HepG2 (cell line): ENCODE results near the gene NEU1. TPM values are rescaled to one million over a fixed set of nuclear protein-coding genes. Genes with fewer than 3 reads are reported as not detected.
A peak's percentile ranks its signal among the peaks of the same experiment; 100 is the strongest.

Experiments used
- CAMTA2 ChIP-seq: sonication (generic); formaldehyde crosslinking; IDR thresholded peaks from 2 replicates; pipeline ENCODE4 v1.4.0; 2020; ENCODE audit warnings: mild to moderate bottlenecking, missing genetic modification reagents, borderline replicate concordance
- CBX2 ChIP-seq, 2 experiments: fragments of 200-600 bp in 1 of 2; sonication (generic); formaldehyde crosslinking in 1 of 2; IDR thresholded peaks; 2 replicates each; pipeline versions ENCODE4 v1.7.0 to v1.8.1; 2018 to 2022; ENCODE audit warnings: low read depth in 2 of 2, low read length in 1 of 2, mild to moderate bottlenecking in 1 of 2, missing genetic modification reagents in 1 of 2
- DR1 ChIP-seq: sonication (generic); formaldehyde crosslinking; IDR thresholded peaks from 2 replicates; pipeline ENCODE4 v1.8.0; 2021; ENCODE audit warnings: mild to moderate bottlenecking, missing genetic modification reagents, inconsistent platforms
- EHMT2 ChIP-seq: fragments of 200-600 bp; sonication (generic); IDR thresholded peaks from 2 replicates; pipeline ENCODE4 v1.7.0; 2017; ENCODE audit warnings: antibody characterized with exemption, low read depth, low read length, borderline replicate concordance
- HDAC6 ChIP-seq: fragments of 200-600 bp; sonication (generic); IDR thresholded peaks from 2 replicates; pipeline ENCODE4 v1.7.0; 2017; ENCODE audit warnings: mild to moderate bottlenecking, antibody characterized with exemption, low read length, low read depth
- HMGXB3 ChIP-seq: sonication (generic); formaldehyde crosslinking; IDR thresholded peaks from 2 replicates; pipeline ENCODE4 v1.4.0; 2020; ENCODE audit warnings: missing genetic modification reagents, borderline replicate concordance
- JDP2 ChIP-seq: sonication (generic); formaldehyde crosslinking; IDR thresholded peaks from 2 replicates; pipeline ENCODE4 v1.8.1; 2022; ENCODE audit warnings: missing genetic modification reagents, borderline replicate concordance
- MTA3 ChIP-seq: sonication (generic); formaldehyde crosslinking; IDR thresholded peaks from 2 replicates; pipeline ENCODE4 v1.4.0; 2020; ENCODE audit warnings: missing genetic modification reagents
- SRSF9 ChIP-seq: fragments of 200-400 bp; formaldehyde crosslinking; IDR thresholded peaks from 2 replicates; pipeline ENCODE4 v1.6.1; 2018; ENCODE audit warnings: borderline replicate concordance, mild to moderate bottlenecking, low read depth, low read length; ENCODE audit not compliant: insufficient read depth, poor library complexity, severe bottlenecking
- TFAP4 ChIP-seq: sonication (generic); IDR thresholded peaks from 2 replicates; pipeline ENCODE4 v1.6.1; 2016; ENCODE audit warnings: low read depth, borderline replicate concordance
- THRA ChIP-seq: sonication (generic); formaldehyde crosslinking; IDR thresholded peaks from 2 replicates; pipeline ENCODE4 v1.4.0; 2020; ENCODE audit warnings: missing genetic modification reagents, borderline replicate concordance
- ZBTB7B ChIP-seq: sonication (generic); formaldehyde crosslinking; IDR thresholded peaks from 2 replicates; pipeline ENCODE4 v1.4.0; 2020; ENCODE audit warnings: missing genetic modification reagents
- ZFP36L1 ChIP-seq: sonication (generic); formaldehyde crosslinking; IDR thresholded peaks from 2 replicates; pipeline ENCODE4 v1.8.0; 2022; ENCODE audit warnings: mild to moderate bottlenecking, missing genetic modification reagents, moderate library complexity
- ZNF30 ChIP-seq: sonication (generic); formaldehyde crosslinking; IDR thresholded peaks from 2 replicates; pipeline ENCODE4 v1.5.0; 2020; ENCODE audit warnings: mild to moderate bottlenecking, missing genetic modification reagents
- ZNF317 ChIP-seq: sonication (generic); formaldehyde crosslinking; IDR thresholded peaks from 2 replicates; pipeline ENCODE4 v1.5.0; 2020; ENCODE audit warnings: mild to moderate bottlenecking, missing genetic modification reagents
- ZNF343 ChIP-seq: sonication (generic); formaldehyde crosslinking; IDR thresholded peaks from 2 replicates; pipeline ENCODE4 v1.4.0; 2020; ENCODE audit warnings: mild to moderate bottlenecking, missing genetic modification reagents
- ZNF501 ChIP-seq: sonication (generic); formaldehyde crosslinking; IDR thresholded peaks from 2 replicates; pipeline ENCODE4 v1.5.1; 2020; ENCODE audit warnings: mild to moderate bottlenecking, moderate library complexity, missing genetic modification reagents
- ZNF557 ChIP-seq: sonication (generic); formaldehyde crosslinking; IDR thresholded peaks from 2 replicates; pipeline ENCODE4 v1.4.0; 2020; ENCODE audit warnings: missing genetic modification reagents
- ZXDC ChIP-seq: sonication (generic); formaldehyde crosslinking; IDR thresholded peaks from 2 replicates; pipeline ENCODE4 v1.5.0; 2020; ENCODE audit warnings: mild to moderate bottlenecking, missing genetic modification reagents
- polyA plus RNA-seq, 8 experiments: library from polyadenylated mRNA; depleted of rRNA in 3 of 8; stranded (reverse) in 7 of 8; unstranded in 1 of 8; fragments of >200 nt; fragmentation: Illumina TruSeq in 4 of 8; extraction: Trizol in 4 of 8; gene quantifications; 2 replicates each; pipeline versions ENCODE4 v1.2.1 to v1.2.3, GENCODE V29; 2011 to 2016; ENCODE audit warnings: low read depth in 4 of 8, missing spikeins in 1 of 8, mixed read lengths in 1 of 8; ENCODE audit not compliant: insufficient read depth in 1 of 8
- total RNA-seq, 5 experiments: library from RNA; depleted of rRNA; stranded (reverse); fragments of >200 nt; fragmentation: Illumina TruSeq; extraction: Trizol; gene quantifications; 2 replicates each; pipeline ENCODE4 v1.2.3, GENCODE V29; 2016; ENCODE audit warnings: low read depth in 1 of 5

NEU1 gene
- total and polyA plus RNA-seq, 2 of the 13 experiments (the other 11 are each of a cell fraction or from before 2014, with no cell fraction given): 215 to 297 TPM

- no peak; the same call in 1 of the 2 replicates for TF ChIP-seq ZXDC (CRISPR knock-in tag)
- TF ChIP-seq ZNF343 (CRISPR knock-in tag): peak; percentile 78
- peak; percentile 92 for TF ChIP-seq ZBTB7B (CRISPR knock-in tag)
- TF ChIP-seq ZFP36L1 (CRISPR knock-in tag): peak; percentile 74; the same call in 1 of the 2 replicates
- TF ChIP-seq DR1 (CRISPR knock-in tag): peak; percentile 98
- TF ChIP-seq ZNF557 (CRISPR knock-in tag): no peak; the same call in 1 of the 2 replicates
- no peak for TF ChIP-seq CAMTA2
- no peak for TF ChIP-seq ZNF30 (CRISPR knock-in tag)
- no peak for TF ChIP-seq SRSF9
- 0 out of 2 replicates have a peak, but pooled peaks have one; percentile 80 for TF ChIP-seq HMGXB3 (CRISPR knock-in tag)
- no peak for TF ChIP-seq EHMT2
- TF ChIP-seq MTA3 (CRISPR knock-in tag): no peak
- TF ChIP-seq ZNF317 (CRISPR knock-in tag): peak; percentile 72
- TF ChIP-seq THRA (CRISPR knock-in tag): peak; percentile 65
- no peak for TF ChIP-seq JDP2 (CRISPR knock-in tag)
- peak; percentile 74 for TF ChIP-seq ZNF501 (CRISPR knock-in tag)
- TF ChIP-seq TFAP4: 0 out of 2 replicates have a peak, but pooled peaks have one; percentile 38
- no peak for TF ChIP-seq CBX2 (IDR thresholded peaks at IDR 0.05; ENCODE audit: low read depth, low read length)
- TF ChIP-seq CBX2 (CRISPR knock-in tag; IDR thresholded peaks at IDR 0.05; ENCODE audit: low read depth): no peak
- TF ChIP-seq HDAC6: no peak
Measured at GRCh38 chr6:31827286-31828079, 35.1 kb downstream of the NEU1 start, which contains the start of gene HSPA1B (continued).
